Activated CD8-positive, alpha-beta T cell treated with anti-CD3 and anti-CD28 coated beads, Interleukin-2, amount 10 ng/mL, durations not matched to agents 7 days and 5 days (primary cell): ENCODE results near the gene TRAPPC3. TPM values are rescaled to one million over a fixed set of nuclear protein-coding genes. Genes with fewer than 3 reads are reported as not detected.

Experiments
- ATAC-seq: fragments of 150-1000 bp; cut with Tn5 transposase; one replicate; pipeline ENCODE4 v1.10.0; 2021; ENCODE audit warnings: moderate library complexity
- CTCF ChIA-PET: fragments of 350-600 bp; sonication (Branson Sonifier 250); formaldehyde crosslinking; loops from one replicate; lab custom pipeline; 2021; ENCODE audit warnings: antibody characterized with exemption; lab: Charles Lee
- POLR2A ChIA-PET: fragments of 350-600 bp; sonication (Branson Sonifier 250); formaldehyde crosslinking; loops from one replicate; lab custom pipeline; 2021; ENCODE audit warnings: antibody characterized with exemption; lab: Charles Lee
- DNase-seq: peaks from one replicate; pipeline ENCODE4 v3.0.0-alpha.2; 2020
- H3K27ac Mint-ChIP-seq: one replicate; pipeline ENCODE4 v1.8.0; 2021; ENCODE audit warnings: mild to moderate bottlenecking, mixed read lengths
- H3K27me3 Mint-ChIP-seq: one replicate; pipeline ENCODE4 v1.8.0; 2021; ENCODE audit warnings: low read depth, mixed read lengths
- H3K36me3 Mint-ChIP-seq: one replicate; pipeline ENCODE4 v1.8.0; 2021; ENCODE audit warnings: low read depth, mixed read lengths
- H3K4me1 Mint-ChIP-seq: one replicate; pipeline ENCODE4 v1.8.0; 2021; ENCODE audit warnings: low read depth, mixed read lengths
- H3K4me3 Mint-ChIP-seq: one replicate; pipeline ENCODE4 v1.8.0; 2021; ENCODE audit warnings: mild to moderate bottlenecking, mixed read lengths
- H3K9me3 Mint-ChIP-seq: one replicate; pipeline ENCODE4 v1.8.0; 2022; ENCODE audit warnings: mixed read lengths; ENCODE audit not compliant: insufficient read depth
- total RNA-seq, 2 experiments: library from RNA; stranded (reverse); gene quantifications; one replicate each; pipeline ENCODE4 v1.2.3, GENCODE V29; 2021

Gene TRAPPC3
- total RNA-seq, 2 experiments from 2014 or later: 55.6 to 56.4 TPM

- H3K36me3 Mint-ChIP-seq: peaks cover 39% of the 10 kb centered on the region
- peaks cover 4% of the 10 kb centered on the region for H3K27me3 Mint-ChIP-seq
- CTCF ChIA-PET: interaction anchor here (2.0 kb wide), 1 partner anchor 45 kb away, joined by 7 read pairs; no protein-coding TSS in a partner anchor
- H3K27ac Mint-ChIP-seq: peak overlapping the region; percentile 89
- H3K9me3 Mint-ChIP-seq: no peaks in the 10 kb centered on the region
- peak overlapping the region; percentile 85 for H3K4me3 Mint-ChIP-seq
- ATAC-seq (no peak), DNase-seq (peak; percentile 41)
- POLR2A ChIA-PET: interaction anchor here (0.6 kb wide), 2 partner anchors 8 to 610 kb away, joined by 3 read pairs; no protein-coding TSS in a partner anchor
- peaks cover 22% of the 10 kb centered on the region for H3K4me1 Mint-ChIP-seq
These were observed 59.7 kb downstream of the TRAPPC3 start for GRCh38 chr1:36089393-36090121.

- peaks cover 8% of the 10 kb centered on the region for H3K27me3 Mint-ChIP-seq
- CTCF ChIA-PET: interaction anchor here (2.0 kb wide), 1 partner anchor 46 kb away, joined by 7 read pairs; no protein-coding TSS in a partner anchor
- peak; percentile 93 for DNase-seq
- peak within 1 kb of the TSS; percentile 85 for H3K4me3 Mint-ChIP-seq
- H3K36me3 Mint-ChIP-seq: peaks cover 37% of the 10 kb centered on the region
- H3K4me1 Mint-ChIP-seq: peaks cover 24% of the 10 kb centered on the region
- H3K9me3 Mint-ChIP-seq: no peaks in the 10 kb centered on the region
- peak; percentile 89 for ATAC-seq
- POLR2A ChIA-PET: interaction anchor here (0.6 kb wide), 2 partner anchors 8 to 609 kb away, joined by 3 read pairs; no protein-coding TSS in a partner anchor
- peak within 1 kb of the TSS; percentile 89 for H3K27ac Mint-ChIP-seq
These were observed 60.5 kb downstream of the TRAPPC3 start, which contains the start of gene ADPRS for GRCh38 chr1:36088577-36089392. TSS of gene ADPRS (plus strand) at chr1:36088892. CDS start at chr1:36088905, 13 bp downstream.

- ChIA-PET POLR2A (no interaction called here), CTCF (no interaction called here)
- H3K4me1 Mint-ChIP-seq: peaks cover 24% of the 10 kb centered on the region
- DNase-seq: no peak
- no peaks in the 10 kb centered on the region for H3K9me3 Mint-ChIP-seq
- peak; percentile 32 for ATAC-seq
- H3K27ac Mint-ChIP-seq: peak overlapping the region; percentile 89
- H3K27me3 Mint-ChIP-seq: peaks cover 10% of the 10 kb centered on the region
- H3K4me3 Mint-ChIP-seq: peak overlapping the region; percentile 85
- peaks cover 33% of the 10 kb centered on the region for H3K36me3 Mint-ChIP-seq
These were observed 61.1 kb downstream of the TRAPPC3 start for GRCh38 chr1:36088265-36088576.

DNA sequence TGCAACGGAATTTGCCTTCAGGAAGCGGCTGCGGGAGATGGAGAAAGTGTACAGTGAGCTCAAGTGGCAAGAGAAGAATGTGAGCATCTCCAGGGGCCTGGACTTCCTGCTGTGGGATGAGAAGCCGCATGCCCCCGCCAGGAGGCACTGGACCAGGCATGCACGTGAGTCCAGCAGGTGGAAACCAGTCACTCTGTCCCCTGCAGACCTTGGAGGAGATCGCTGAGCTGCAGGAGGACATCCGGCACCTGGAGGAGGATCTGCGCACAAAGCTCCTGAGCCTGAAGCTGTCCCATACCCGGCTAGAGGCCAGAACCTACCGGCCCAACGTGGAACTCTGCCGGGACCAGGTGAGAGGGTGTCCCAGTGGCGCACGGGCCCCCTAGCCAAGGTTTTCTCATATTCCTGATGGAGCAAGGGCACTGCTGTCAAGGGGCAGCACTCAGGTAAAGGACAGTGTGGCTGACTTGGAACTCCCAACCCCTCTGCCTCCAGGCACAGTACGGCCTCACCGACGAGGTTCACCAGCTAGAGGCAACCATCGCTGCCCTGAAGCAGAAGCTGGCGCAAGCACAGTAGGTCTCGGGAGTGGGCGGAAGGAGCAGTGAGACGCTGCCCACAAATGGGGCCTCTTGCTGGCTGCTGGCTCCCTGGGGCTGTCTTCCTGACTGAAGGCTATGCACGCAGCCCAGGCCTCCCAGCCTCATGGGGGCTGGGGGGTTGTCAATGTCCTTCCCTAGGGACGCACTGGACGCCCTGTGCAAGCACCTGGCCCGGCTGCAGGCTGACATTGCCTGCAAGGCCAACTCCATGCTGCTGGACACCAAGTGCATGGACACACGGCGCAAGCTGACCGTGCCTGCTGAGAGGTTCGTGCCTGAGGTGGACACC, 61.8 kb downstream of the TRAPPC3 start:
- Mint-ChIP-seq H3K36me3 (peaks cover 26% of the 10 kb centered on the region), H3K9me3 (no peaks in the 10 kb centered on the region), H3K4me3 (peak overlapping the region; percentile 85), H3K27ac (peak overlapping the region; percentile 89), H3K27me3 (peaks cover 15% of the 10 kb centered on the region), H3K4me1 (peaks cover 24% of the 10 kb centered on the region)
- ChIA-PET CTCF (interaction anchor here (0.7 to 1.2 kb wide), 3 partner anchors 48 to 205 kb away, joined by 3 read pairs; partner anchors contain the start of gene AGO1), POLR2A (no interaction called here)
- no peak for ATAC-seq
- DNase-seq: no peak

Other genes starting within 250 kb of the TRAPPC3 start
- 10 to 100 TPM; 27.2 to 30.2 TPM for gene AGO3, start 218.4 kb downstream of the TRAPPC3 start, total RNA-seq
- gene TEKT2, start 65.4 kb downstream of the TRAPPC3 start, total RNA-seq: not detected
- gene ADPRS, start 60.6 kb downstream of the TRAPPC3 start, total RNA-seq: 10 to 100 TPM; 36.0 to 36.7 TPM
- under 1 TPM in 1 of 2 experiments, not detected in 1; 0.08 TPM for gene COL8A2, start 24.3 kb downstream of the TRAPPC3 start, total RNA-seq
- gene MAP7D1, start 6.7 kb upstream of the TRAPPC3 start, total RNA-seq: 100 to 1,000 TPM; 235 to 245 TPM
- gene THRAP3, start 75.0 kb upstream of the TRAPPC3 start, total RNA-seq: 100 to 1,000 TPM; 136 to 140 TPM
- gene SH3D21, start 156.9 kb upstream of the TRAPPC3 start, total RNA-seq: 10 to 100 TPM; 14.6 to 15.3 TPM
- gene EVA1B, start 174.2 kb upstream of the TRAPPC3 start, total RNA-seq: 10 to 100 TPM; 12.3 to 13.3 TPM
- 10 to 100 TPM; 69.7 to 72.4 TPM for gene STK40, start 236.4 kb upstream of the TRAPPC3 start, total RNA-seq
- gene LSM10, start 248.4 kb upstream of the TRAPPC3 start, total RNA-seq: 10 to 100 TPM; 44.7 to 47.5 TPM